ENCODE measurements around the gene CCDC7.
"Not testable (repeated sequence)": the region's sequence is repeated elsewhere in the genome, so short reads cannot be mapped to it uniquely, and the experiment has no call there.

Gene CCDC7

DNA sequence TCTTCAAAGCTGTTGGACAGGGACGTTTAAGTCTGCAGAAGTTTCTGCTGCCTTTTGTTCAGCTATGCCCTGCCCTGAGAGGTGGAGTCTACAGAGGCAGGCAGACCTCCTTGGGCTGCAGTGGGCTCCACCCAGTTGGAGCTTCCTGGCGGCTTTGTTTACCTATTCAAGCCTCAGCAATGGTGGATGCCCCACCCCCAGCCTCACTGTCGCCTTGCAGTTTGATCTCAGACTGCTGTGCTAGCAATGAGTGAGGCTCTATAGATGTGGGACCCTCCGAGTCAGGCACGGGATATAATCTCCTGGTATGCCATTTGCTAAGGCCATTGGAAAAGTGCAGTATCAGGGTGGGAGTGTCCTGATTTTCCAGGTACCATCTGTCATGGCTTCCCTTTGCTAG lies 152.1 kb downstream of the CCDC7 start:
- not testable (repeated sequence) for DNase-seq

DNA sequence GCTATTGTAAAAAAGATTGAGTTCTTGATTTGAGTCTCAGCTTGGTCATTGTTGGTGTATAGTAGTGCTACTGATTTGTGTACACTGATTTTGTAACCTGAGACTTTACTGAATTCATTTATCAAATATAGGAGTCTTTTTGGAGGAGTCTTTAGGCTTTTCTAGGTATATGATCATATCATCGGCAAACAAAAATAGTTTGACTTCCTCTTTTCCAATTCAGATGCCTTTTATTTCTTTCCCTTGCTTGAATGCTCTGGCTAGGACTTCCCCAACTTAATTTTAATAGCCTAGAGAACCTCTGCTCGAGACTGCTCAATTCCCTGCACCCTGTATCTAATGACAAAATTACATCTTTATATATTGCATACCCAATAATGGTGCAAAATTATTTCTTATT lies 154.4 kb downstream of the CCDC7 start:
- DNase-seq, result no peak

DNA sequence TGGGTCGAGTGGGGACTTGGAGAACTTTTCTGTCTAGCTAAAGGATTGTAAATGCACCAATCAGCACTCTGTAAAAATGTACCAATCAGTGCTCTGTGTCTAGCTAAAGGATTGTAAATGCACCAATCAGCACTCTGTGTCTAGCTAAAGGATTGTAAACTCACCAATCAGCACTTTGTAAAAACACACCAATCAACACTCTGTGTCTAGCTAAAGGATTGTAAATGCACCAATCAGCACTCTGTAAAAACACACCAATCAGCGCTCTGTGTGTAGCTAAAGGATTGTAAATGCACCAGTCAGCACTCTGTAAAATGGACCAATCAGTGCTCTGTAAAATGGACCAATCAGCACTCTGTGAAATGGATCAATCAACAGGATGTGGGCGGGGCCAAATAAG lies 155.6 kb downstream of the CCDC7 start:
- DNase-seq, result not testable (repeated sequence)

DNA sequence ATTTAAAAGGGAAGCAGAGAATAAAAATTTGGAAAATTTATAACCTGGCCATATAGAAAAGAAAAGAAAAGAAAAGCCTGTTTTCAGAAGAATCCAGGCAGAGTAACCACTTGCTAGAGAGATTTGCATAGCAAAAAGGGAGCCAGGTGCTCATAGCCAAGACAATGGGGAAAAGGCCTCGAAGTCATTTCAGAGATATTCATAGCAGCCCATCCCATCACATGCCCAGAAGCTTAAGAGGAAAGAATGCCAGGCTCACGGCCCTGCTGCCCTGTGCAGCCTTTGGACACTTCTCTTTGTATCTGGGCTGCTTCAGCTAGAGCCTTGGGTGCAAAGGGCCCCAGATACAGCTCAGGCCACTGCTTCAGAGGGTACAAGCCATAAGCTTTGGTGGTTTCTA lies 159.8 kb downstream of the CCDC7 start:
- no peak for DNase-seq

DNA sequence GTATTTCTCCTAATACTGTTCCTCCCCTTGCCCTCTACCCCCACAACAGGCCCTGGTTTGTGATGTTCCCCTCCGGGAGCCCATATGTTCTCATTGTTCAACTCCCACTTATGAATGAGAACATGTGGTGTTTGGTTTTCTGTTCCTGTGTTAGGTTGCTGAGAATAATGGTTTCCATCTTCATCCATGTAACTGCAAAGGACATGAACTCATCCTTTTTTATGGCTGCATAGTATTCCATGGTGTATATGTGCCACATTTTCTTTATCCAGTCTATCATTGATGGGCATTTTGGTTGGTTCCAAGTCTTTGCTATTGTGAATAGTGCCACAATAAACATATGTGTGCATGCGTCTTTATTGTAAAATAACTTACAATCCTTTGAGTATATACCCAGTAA lies 164.6 kb downstream of the CCDC7 start:
- DNase-seq, result not testable (repeated sequence)

DNA sequence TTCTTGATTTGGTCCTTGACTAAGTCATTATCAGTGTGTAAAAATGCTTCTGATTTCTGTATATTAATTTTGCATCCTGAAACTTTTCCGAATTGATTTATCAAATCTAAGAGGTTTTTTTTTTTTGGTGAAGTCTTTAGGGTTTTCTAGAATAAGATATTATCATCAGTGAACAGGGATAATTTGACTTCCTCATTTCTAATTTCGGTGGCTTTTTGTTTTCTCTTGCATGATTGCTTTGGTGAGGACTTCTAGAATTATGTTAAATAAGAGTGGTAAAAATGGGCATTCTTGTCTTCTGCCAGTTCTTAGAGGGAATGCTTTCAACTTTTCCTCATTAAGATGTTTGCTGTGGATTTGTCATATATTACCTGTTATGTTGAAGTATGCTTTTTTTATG lies 170.5 kb downstream of the CCDC7 start:
- peak; percentile 8 for DNase-seq

DNA sequence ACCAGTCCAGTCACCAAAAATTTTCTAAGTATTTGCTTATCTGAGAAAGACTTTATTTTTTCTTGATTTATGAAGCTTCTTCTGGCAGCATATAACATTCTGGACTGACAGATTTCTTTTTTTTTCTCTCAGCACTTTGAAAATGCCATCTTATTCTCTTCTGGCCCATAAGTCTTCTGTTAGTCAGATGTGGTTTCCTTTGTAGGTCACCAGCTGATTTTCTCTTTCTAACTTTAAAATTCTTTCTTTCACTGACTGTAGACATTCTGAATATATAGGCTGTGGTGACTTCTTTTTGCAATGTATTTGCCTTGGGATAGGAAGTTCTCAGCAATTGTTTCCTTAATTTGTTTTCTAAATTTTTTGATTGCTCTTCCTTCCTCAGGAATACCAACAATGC lies 172.5 kb downstream of the CCDC7 start:
- DNase-seq, result no peak

DNA sequence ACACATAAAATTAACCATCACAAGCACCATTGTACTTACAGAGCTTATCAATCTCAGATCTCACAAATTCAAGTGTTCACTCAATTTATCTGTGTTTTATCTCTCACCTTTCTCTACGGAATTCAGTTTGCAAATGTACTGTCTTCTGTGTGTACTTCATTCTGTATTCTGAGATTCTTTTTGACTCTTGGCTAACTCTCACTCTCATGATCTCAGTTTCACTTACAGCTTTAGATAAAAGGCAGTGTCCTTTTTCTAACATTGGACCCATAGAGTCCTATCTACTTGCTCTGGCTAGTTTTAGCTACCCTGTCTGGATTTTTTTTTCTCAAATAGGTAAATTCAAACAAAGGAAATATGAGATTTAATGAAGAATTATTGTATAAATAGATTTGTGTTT lies 176.0 kb downstream of the CCDC7 start:
- DNase-seq, result no peak

DNA sequence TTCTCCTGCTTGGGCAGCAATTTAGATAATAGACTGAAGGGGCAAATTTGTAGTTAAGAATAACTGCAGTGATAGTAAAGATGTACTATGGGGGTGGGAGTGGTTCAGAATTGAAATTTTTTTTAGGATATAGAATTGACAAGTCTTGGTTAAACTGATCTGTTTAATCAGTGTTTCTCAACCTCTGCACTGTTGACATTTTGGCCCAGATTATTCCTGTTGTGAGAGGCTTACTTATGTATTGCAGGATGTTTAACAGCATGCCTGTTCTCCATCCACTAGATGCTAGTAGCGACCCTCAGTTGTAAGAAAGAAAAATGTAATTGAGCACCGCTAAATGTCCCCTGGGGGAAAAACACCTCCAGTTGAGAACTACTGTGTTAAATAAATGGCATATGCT lies 176.5 kb downstream of the CCDC7 start:
- no peak for DNase-seq

DNA sequence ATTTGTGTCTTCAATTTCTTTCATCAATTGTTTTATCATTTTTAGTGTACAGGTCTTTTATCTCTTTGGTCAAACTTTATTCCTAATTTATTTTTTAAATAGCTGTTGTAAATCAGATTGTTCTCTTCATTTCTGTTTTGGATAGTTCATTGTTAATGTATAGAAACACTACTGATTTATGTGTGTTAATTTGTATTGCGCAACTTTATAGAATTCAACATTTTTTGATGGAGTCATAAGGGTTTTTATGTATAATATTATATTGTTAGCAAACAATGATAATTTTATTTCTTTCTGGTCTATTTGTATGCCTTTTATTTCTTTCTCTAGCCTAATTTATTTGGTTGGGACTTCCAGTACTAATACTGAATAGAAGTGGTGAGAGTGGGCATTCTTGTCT lies 181.2 kb downstream of the CCDC7 start:
- DNase-seq, result no peak

DNA sequence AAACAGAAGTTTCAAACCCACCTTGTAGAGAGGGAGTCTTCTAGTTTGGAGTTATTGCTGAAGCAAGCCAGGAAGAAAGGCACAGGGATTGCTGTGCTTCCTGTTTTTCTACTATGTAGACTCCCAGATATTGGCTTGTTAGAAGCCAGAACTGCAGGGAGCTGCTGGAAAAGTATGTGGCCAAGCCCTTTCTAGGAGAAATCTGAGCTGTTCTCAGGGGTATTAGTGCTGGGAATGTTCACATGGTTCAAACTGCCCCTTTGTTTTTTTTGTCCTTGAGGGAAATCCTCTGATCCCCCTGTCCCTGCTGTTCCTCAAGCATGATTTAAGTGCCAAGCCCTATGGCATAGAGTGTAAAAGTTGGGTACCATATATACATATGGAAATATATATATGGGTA lies 184.0 kb downstream of the CCDC7 start:
- DNase-seq, result no peak

DNA sequence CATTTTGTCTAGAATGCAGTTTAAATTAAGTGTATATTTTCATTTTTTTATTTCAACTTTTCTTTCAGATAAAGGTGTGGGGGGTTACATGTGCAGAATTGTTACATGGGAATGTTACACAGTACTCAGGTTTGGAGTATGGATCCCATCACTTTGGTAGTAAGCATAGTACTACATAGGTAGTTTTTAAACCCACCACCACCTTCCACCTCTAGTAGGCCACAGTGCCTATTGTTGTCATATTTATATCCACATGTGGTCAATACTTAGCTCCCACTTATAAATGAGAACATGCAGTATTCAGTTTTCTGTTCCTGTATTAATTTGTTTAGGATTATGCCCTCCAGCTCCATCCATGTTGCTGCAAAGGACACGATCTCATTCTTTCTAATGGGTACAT lies 200.6 kb downstream of the CCDC7 start:
- DNase-seq, result no peak

DNA sequence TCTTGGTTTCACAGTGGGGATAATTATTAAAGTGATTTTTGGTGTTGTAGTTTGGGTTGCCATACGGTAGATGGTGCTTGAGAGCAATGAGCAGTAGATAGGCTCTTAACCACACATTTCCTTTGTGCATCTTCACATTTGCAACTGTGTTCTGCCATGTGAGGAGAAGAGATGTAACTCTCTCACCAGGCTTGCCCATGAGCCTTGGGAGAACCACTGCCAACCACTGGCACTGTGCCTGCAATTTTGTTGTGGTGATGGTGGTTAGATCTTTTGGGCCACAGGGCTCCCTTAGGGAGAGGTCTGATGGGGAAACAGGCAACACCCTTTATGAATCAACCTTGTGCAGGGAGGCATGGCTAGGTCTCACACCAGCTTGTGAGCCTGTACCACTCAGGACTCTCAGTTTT lies 204.3 kb downstream of the CCDC7 start:
- DNase-seq, result peak; percentile 2

DNA sequence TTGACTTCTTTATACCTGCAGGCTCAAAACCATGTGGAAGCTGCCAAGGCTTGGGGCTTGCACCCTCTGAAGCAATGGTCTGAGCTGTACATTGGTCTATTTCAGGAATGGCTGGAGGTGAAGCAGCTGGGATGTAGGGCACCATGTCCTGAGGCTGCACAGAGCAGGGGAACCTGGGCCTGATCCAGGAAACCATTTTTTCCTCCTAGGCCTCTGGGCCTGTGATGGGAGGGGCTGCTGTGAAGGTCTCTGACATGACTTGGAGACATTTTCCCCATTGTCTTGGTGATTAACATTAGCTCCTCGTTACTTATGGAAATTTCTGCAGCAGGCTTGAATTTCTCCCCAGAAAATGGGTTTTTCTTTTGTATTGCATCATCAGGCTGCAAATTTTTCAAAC lies 211.5 kb downstream of the CCDC7 start:
- not testable (repeated sequence) for DNase-seq

DNA sequence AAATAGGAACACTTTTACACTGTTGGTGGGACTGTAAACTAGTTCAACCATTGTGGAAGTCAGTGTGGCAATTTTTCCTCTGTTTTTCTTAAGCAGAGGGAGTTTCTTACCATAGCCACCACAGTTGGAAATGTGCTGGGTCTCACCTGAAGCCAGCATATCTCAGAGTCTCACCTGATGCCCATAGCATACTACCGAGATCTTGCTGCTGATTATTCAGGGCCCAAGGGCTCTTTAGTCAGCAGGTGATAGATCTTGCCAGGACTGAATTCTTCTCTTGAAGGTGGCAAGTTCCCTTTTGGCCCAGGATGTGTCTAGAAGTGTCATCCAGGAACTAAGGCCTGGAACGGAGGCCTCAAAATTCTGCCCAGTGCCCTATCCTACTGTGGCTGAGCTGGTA lies 215.4 kb downstream of the CCDC7 start:
- no peak for DNase-seq

DNA sequence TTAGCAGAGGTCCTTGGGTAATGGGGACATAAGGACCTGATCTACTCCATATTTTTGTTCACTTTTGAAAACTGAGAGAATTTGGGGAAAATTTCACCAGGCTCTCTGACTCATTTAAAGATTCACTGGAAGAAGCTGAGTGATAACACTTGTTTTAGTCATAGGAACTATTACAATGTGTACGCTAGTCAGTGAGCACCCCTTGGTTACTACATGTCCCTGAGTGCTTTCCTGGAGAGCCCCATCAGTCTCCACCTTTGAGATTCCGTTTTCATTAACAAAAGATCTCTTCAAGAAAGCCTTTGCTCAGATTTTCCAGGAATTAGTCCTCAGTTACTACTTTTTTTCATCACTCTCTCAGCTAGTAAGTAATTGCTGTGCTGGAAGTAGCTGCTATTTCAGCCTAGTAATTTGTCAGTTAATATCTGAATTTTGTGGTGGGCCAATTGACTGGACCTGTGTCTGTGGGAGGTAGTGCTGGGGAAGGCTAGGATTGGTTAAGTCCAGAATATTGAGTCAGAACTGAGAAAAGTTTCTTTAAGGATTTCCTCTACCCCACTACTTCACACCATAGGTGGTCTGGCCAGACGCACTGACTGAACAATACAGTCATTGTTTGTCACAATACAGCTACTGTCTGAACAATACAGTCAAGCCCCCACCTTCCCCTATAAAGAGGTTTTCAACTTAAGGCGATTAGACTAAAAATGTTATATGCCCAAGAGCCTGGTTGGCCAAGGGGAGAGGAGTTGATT lies 235.0 kb downstream of the CCDC7 start:
- DNase-seq, result no peak

DNA sequence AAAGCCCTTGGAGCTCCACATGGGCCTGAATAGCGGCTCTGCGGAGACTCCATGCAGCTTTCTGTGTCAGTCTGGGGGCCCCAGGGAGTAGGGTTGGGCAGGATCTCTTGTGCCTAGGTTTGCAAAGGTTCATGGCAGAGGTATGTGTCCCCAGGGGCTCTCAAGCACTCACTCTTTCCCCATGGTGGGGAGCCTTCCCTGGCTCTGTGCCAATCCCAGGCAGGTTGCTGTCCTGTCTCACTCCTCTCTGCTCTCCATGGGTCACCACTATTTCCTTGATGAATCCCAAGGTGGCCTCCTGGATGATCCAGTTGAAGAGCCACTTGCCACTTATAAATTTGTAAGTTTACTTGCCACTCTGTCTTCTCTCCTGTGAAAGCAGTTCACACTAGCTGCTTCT lies 238.4 kb downstream of the CCDC7 start:
- no peak for DNase-seq

DNA sequence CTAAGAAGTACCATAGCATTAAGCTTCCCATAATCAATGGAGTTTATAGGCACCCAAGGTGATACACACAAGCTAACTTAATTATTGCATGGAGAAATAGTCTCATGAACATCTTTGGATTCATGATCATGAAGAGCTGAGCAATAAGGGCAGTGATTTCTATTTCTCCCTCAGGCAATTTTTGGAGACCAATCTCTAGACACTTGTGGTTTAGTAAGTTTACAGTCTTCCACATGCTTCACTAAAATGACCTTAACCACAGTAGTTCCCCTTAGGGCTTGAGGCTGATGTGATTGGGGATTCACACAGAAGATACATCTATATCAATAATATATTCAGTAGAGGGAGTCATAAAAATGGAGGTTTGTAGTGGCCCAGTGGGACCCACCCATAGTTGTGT lies 241.2 kb downstream of the CCDC7 start:
- no peak for DNase-seq

DNA sequence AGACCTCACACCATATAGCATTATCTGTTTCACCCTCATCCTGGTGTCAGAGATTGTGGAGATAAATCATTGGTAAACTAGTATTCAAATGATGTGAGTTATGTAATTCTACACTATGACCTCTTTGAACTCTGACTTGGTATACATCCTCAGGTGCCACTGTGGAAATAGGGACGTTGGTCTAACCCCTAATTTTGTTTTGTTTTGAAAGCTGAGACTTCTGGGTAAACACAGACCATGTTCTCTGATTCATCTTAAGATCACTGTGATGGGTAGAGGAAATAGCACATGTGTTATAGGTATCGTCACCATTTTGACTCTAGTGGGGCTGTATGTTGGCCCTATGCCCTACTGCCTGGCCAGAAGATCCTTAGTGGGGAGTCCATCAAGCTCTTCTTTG lies 241.6 kb downstream of the CCDC7 start:
- DNase-seq, result no peak

DNA sequence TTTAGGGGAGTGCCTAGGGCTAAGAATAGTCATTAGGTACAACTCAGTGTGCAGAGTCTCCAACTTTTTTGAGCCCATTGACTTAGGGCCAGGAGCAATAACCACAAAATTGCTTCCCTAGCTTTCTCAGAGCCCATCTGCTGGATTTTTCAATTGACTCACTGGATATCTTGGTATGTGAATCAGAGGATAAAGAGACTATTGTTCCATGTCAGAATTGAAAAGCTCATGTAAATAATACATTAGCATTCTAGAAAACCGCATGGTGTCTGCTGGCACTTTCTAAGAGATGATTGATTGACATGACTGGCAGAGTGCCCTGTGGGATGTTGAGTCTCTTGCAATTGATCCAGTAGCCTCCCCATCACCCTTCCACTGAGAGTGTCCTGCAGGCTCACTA lies 246.2 kb downstream of the CCDC7 start:
- no peak for DNase-seq

DNA sequence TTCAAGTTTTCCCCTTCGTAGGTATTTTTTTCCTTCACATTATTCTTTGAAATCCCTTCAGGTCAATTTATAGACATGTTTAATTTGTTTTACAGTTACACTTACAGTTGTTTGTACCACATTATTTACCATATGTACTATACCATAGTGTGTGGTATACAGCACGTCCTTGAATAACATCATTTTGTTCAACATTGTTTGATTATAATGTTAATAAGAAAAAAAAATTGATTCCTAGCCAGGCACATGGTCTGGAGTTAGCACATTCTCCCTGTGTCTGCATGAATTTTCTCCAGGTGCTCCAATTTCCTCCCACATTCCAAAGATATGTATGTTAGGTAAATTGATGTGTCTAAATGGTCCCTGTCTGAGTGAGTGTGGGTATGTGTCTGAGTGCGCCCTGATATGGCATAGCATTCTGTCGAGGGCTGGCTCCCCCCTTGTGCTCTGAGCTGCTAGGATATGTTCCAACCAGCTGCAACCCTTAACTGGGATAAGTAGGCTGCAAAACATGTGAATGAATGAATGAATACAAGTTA lies 247.6 kb downstream of the CCDC7 start:
- no peak for DNase-seq

DNA sequence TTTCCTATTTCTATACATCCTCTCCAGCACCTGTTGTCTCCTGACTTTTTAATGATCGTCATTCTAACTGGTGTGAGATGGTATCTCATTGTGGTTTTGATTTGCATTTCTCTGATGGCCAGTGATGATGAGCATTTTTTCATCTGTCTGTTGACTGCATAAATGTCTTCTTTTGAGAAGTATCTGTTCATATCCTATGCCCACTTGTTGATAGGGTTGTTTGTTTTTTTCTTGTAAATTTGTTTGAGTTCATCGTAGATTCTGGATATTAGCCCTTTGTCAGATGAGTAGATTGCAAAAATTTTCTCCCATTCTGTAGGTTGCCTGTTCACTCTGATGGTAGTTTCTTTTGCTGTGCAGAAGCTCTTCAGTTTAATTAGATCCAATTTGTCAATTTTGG lies 253.7 kb downstream of the CCDC7 start:
- not testable (repeated sequence) for DNase-seq

DNA sequence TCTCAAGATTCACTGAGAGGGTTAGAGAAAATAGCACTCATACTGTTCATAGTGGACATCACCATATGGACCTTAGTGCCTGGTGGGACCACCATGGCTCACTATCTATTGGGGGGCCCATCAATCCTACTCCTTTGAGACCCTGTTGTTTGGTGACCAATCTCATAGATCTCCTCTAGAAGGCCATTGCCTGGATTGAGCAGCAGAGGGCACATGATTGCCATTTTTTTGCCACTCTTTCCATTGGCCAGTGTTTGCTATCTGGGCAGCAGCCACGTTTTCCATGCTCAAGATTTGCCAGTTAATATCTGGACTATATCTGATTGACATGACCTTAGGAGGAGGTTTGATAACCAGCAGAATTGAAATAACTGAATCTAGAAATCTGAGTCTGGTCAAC lies 267.6 kb downstream of the CCDC7 start:
- DNase-seq, result no peak

DNA sequence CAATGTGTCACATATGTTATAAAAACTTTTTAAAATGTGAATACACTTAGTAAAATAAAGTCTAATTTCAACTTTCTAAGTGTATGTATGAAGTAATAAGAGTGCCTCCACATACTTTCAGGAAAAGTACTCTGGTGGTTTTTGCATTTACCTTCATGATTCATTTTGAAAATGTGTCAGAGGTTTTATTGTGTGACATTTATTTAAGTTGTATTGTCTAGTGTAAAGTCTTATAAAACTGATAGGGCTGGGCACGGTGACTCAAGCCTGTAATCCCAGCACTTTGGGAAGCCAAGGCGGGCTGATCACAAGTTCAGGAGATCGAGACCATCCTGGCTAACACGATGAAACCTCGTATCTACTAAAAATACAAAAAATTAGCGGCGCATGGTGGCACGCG lies 285.6 kb downstream of the CCDC7 start:
- no peak for DNase-seq

DNA sequence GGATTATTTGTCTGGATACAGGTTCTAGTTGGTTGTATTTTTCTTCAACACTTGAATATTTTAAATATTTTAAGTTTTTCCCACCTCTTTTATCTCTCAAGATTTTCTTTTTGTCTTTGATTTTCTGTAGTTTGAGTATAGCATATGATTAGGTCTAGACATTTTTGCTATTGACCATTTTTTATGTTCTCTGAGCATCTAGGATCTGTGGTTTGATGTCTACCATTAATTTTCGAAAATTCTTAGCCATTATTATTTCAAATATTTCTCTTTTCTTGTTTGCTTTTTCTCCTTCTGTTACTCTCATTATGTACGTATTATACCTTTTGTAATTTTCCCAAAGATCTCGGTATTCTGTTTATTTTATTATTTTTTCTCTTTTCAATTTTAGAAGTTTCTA lies 293.0 kb downstream of the CCDC7 start:
- DNase-seq, result no peak

All from hematopoietic multipotent progenitor cell treated with erythropoietin and hydrocortisone succinate and interleukin-3 and kit ligand, for 4 days (in vitro differentiated cells).